Left renal pelvis (tissue), 4 donors: Measurements from ENCODE around the gene ALDH7A1. TPM values are rescaled to one million over a fixed set of nuclear protein-coding genes. Genes with fewer than 3 reads are reported as not detected.
"Not testable (repeated sequence)": the region's sequence is repeated elsewhere in the genome, so short reads cannot be mapped to it uniquely, and the experiment has no call there.

Experiments
- DNase-seq, 4 donors: peaks; one replicate each; pipeline ENCODE4 v3.0.0-alpha.2; 2013; ENCODE audit warnings: low read depth in 4 of 4, low spot score in 3 of 4
- polyA plus RNA-seq, 4 donors: library from polyadenylated mRNA; unstranded; fragments of 120-200 nt; gene quantifications; one replicate each; pipeline ENCODE4 v1.2.1, GENCODE V29; 2013; ENCODE audit not compliant: insufficient read length in 4 of 4

Gene ALDH7A1
- polyA plus RNA-seq, 4 donors = 86.5 to 165 (median 145) TPM

- no peak for DNase-seq
These were observed 2.1 kb upstream of the ALDH7A1 start for GRCh38 chr5:126597156-126597555.

DNA sequence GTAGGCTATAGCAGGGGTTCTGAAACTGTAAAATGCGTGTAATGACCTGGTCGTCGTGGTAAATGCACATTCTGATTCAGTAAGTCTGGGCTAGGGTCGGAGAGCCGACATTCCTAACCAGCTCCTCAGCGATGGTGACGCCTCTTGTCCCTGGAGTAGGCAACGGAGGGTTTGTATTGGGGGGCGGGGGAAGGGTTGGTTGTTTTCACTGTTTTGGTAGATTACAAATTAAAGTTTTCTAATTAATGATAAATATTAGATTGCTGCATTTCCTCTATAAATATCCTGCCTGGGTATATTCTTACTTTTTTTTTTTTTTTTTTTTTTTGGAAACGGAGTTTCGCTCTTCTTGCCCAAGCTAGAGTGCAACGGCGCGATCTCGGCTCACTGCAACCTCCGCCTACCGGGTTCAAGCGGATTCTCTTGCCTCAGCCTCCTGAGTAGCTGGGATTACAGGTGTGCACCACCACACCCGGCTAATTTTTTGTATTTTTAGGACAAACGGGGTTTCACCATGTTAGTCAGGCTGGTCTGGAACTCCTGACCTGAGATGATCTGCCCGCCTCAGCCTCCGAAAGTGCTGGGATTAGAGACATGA lies 566 bp upstream of the ALDH7A1 start:
- no peak for DNase-seq

DNA sequence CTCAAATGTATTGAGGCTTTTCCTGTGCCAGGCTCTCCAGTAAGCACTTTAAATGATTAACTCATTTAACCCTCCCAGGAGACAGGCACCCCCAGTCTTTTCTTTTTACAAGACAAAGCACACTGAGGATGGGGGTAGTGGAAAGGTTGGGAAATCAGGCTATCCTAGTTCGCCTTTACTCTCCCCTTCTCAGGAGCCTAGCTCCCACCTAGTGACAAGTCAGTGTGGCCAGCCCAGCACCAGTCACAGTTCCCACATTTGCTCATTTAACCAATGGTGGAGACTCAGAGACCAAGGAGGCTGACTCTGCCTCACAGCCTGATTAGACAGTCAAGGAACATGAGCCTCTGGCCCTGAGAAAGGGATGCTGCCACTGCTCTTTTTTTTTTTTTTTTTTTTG lies 3.5 kb downstream of the ALDH7A1 start:
- no peak for DNase-seq

GRCh38 chr5:126589536-126590297 lies 5.3 kb downstream of the ALDH7A1 start:
- no peak for DNase-seq

DNA sequence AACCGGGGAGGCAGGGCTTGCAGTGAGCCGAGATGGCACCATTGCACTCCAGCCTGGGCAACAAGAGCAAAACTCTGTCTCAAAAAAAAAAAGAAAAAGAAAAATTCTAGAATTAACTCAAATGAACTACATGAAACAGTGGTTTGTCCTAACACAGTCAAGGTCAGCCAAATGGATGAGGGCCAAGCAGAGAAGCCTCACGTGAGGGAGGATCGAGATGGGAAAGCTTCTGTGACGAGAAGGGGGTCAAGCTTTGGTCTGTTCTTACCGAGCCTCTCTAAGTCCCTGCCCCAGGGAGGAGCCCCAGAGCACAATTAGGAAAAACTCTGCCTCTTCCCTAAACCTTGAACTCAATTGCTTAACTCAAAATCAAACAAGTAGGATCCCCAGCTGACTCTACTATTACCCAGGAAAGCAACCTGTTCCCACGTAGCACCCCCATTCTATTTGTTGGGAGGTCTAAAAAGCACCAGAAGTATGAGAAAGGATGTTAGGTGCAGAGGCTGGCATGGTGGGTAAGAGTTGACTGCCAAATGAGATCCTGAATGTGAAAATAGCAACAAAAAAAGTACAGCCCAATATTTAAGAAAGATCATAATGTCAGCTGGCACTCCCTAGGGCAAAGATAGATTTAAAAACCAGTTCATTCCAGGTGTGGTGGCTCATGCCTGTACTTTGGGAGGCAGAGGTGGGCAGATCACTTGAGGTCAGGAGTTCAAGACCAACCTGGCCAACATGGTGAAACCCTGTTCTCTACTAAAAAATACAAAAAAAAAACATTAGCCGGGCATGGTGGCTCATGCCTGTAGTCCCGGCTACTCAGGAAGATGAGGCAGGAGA lies 7.2 kb downstream of the ALDH7A1 start:
- no peak for DNase-seq

DNA sequence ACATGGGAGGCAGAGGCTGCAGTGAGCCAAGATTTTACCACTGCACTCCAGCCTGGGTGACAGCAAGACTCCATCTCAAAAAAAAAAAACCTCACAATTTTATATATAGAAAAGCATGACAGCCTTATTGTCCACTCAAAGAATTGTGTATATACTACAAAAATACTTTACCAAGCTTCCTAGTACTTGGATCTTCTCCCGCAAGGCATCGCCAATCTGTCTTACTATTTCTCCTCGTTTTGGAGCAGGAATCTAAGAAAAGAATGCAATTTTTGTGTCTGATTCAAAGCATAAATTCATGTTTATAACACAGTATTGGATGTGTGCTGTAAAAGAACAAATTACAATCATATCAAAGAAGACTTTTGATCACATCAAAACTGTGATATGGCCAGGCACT lies 11.3 kb downstream of the ALDH7A1 start:
- no peak for DNase-seq

GRCh38 chr5:126579716-126580115 lies 15.3 kb downstream of the ALDH7A1 start:
- no peak for DNase-seq

GRCh38 chr5:126577415-126577814 lies 17.6 kb downstream of the ALDH7A1 start:
- DNase-seq = no peak

GRCh38 chr5:126576974-126577373 lies 18.0 kb downstream of the ALDH7A1 start:
- no peak for DNase-seq

DNA sequence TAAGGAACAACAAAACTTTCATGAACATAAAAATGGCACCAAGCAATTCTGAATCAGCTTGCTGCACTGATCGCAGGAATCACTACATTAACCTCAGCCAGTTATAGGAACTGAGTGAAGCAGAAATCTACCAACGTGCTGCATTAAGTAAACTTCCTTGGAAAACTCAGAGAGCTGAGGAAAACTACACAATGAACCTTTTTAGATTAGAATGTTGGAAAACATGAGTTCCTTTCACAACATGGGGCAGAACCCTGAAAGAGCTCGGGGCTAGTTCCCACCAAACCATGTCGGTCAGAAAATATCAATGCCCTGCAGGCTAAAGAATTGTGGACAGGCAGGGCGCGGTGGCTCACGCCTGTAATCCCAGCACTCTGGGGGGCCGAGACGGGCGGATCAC lies 19.4 kb downstream of the ALDH7A1 start:
- DNase-seq = no peak

GRCh38 chr5:126568206-126568755 lies 26.7 kb downstream of the ALDH7A1 start:
- DNase-seq = no peak

- DNase-seq = no peak
These were observed 32.2 kb downstream of the ALDH7A1 start for GRCh38 chr5:126562823-126563222.

- no peak for DNase-seq
These were observed 33.1 kb downstream of the ALDH7A1 start for GRCh38 chr5:126561908-126562307.

- not testable (repeated sequence) for DNase-seq
These were observed 39.9 kb downstream of the ALDH7A1 start for GRCh38 chr5:126555101-126555500.

- DNase-seq = no peak
These were observed 42.4 kb downstream of the ALDH7A1 start for GRCh38 chr5:126552614-126553013.

GRCh38 chr5:126544087-126544740 lies 50.8 kb downstream of the ALDH7A1 start:
- DNase-seq = no peak

DNA sequence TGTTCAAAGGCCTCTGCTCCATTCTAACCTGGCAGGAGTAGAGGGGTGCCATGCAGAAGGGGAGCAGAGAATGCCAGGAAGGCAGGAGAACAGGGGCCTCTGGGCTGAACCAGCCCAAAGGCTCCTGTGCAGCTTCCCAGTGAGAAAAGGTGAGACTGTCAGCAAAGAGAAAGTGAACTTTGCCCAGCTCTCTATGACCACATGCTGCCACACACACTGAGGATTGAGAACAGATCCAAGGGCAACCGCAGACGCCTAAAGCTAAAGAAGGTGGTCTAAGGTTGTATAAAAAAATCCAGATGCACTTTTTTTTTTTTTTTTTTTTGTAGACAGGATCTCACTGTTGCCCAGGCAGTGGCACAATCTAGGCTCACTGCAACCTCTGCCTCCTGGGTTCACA lies 51.4 kb downstream of the ALDH7A1 start:
- no peak for DNase-seq

DNA sequence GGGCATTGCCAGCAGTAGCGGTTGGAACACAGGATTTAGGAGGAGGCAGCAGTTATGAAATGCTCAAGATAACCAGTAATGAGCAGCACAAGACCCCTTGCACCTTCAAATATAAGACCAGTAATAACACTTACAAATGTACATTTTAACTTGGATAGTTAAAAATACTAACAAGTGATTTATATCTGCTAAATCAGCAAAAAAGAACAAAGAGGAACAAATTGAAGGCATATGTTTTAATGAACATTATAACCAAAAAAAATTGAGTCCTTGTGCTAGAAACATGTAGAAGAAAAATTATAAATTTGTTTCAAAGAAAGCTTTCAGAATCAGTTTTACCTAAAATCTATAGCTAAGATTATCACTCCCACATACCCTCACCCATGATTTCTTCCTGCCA lies 52.0 kb downstream of the ALDH7A1 start:
- DNase-seq = no peak

DNA sequence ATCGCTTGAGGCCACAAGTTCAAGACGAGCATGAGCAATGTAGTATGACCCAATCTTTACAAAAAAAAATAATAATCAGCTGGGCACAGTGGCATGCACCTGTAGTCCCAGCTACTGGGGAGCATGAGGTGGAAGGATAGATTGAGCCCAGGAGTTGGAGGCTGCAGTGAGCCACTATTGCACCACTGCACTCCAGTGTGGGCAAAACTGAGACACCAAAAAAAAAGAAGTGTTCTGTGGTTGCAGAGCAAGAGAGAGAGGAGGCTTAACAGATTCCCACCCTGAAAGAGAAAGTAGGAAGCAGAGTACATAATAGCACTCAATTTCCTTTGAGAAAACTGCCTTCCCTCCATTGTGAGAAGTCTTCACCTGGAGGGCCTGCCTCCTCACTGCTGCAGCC lies 52.6 kb downstream of the ALDH7A1 start:
- DNase-seq = no peak

DNA sequence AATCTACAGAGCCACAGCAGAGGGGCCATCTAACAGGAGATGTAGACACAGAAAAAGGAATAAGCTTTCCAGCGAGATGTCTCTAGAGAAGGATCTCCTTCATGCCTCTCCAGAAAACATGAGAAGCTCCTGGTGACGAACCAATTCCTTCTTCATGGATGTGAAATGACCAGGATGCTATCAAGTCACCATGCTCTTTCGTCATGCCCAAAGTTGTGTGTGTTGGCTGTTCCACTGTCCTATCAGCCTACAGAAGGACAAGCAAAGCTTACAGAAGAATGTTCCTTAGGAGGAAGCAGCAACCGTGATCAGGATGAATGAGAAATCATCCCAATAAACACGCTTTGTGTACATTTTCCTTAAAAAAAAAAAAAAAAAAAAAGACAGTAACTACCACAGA lies 54.4 kb downstream of the ALDH7A1 start:
- no peak for DNase-seq

DNA sequence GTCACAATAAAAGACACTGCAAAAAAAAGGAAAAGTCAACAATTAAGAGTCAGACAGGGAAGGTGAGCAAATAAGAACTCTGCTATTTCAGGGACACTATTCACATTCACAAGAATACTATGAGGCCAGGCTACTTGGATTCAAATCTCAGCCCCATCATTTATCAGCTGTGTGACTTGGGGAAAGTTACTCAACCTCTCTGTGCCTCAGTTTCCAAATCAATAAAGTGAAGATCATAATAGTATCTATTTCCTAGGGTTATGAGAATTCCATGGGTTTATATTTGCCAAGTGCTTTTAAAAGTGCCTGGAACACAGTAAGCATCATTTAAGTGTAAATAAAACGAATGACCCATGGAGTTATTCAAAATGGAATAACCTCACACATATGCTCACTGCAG lies 56.4 kb downstream of the ALDH7A1 start:
- DNase-seq = no peak
